Activated CD4-positive, alpha-beta T cell treated with anti-CD3 and anti-CD28 coated beads for 4 hours (primary cell): ENCODE data around the gene TCF19.

Experiments used
- DNase-seq, 2 donors: peaks; one replicate each; pipeline ENCODE4 v3.0.0-alpha.2; 2020

TCF19 gene

DNA sequence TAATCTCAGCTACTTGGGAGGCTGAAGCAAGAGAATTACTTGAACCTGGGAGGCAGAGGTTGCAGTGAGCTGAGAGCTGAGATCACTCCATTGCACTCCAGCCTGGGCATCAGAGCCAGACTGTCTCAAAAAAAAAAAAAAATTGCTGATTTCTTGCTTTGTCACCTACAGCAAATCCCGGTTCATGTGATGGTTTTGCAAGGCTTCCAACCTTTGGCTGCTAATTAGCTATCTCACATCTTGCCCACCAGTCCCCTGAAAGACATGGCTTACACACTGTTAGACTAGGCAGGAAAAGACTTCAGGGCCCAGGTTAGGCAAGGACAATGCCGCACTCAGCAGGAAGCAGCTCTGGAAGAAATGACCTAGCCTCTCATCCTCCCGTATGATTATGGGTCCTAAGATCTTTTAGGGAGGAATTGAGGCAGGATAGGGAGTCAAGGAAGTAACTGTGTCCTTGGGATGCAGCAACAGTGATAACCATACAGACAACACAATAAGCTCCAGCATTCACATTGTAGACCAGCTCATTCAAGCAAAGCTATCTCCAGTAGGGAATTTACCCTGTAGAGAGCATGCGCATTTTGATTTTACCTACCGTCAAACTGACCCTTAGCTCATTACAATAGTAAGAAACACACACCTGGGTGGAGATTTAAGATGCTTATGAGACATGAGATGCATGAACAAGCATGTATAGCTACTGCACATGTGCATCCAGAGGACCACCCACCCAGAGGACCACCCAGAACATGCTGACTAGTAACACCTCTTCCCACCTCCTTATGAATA, 52.5 kb downstream of the TCF19 start:
- DNase-seq = no peak
